GM19468 (cell line): ENCODE data around the gene KCNIP3.
"Not testable (repeated sequence)": the region's sequence is repeated elsewhere in the genome, so short reads cannot be mapped to it uniquely, and the experiment has no call there.

Experiments
- ATAC-seq: cut with Tn5 transposase; IDR thresholded peaks from one replicate; pipeline ENCODE4 v1.9.1; 2021; ENCODE audit warnings: mild to moderate bottlenecking, moderate library complexity, moderate number of reproducible peaks; ENCODE audit not compliant: unreplicated experiment; ENCODE audit errors: extremely low read depth

The KCNIP3 gene

GRCh38 chr2:95356821-95357700 lies 59.9 kb downstream of the KCNIP3 start:
- no peak for ATAC-seq

GRCh38 chr2:95357717-95358280 lies 60.7 kb downstream of the KCNIP3 start:
- ATAC-seq: no peak

GRCh38 chr2:95359031-95359430 lies 61.9 kb downstream of the KCNIP3 start:
- ATAC-seq: no peak

- ATAC-seq: no peak
Measured at GRCh38 chr2:95359501-95359930, 62.4 kb downstream of the KCNIP3 start.

- no peak for ATAC-seq
Measured at GRCh38 chr2:95361216-95361980, 64.3 kb downstream of the KCNIP3 start.

GRCh38 chr2:95362486-95362885 lies 65.3 kb downstream of the KCNIP3 start:
- ATAC-seq: no peak

- no peak for ATAC-seq
Measured at GRCh38 chr2:95366514-95366913, 69.4 kb downstream of the KCNIP3 start.

- no peak for ATAC-seq
Measured at GRCh38 chr2:95372216-95372829, 75.2 kb downstream of the KCNIP3 start.

- ATAC-seq: no peak
Measured at GRCh38 chr2:95372845-95373244, 75.7 kb downstream of the KCNIP3 start.

- no peak for ATAC-seq
Measured at GRCh38 chr2:95374029-95374428, 76.9 kb downstream of the KCNIP3 start.

- no peak for ATAC-seq
Measured at GRCh38 chr2:95374451-95374920, 77.3 kb downstream of the KCNIP3 start.

- ATAC-seq: no peak
Measured at GRCh38 chr2:95374921-95375471, 77.8 kb downstream of the KCNIP3 start.

GRCh38 chr2:95375532-95376150 lies 78.5 kb downstream of the KCNIP3 start:
- no peak for ATAC-seq

GRCh38 chr2:95376311-95377215 lies 79.4 kb downstream of the KCNIP3 start:
- ATAC-seq: no peak

GRCh38 chr2:95377216-95378123 lies 80.3 kb downstream of the KCNIP3 start:
- no peak for ATAC-seq

GRCh38 chr2:95378281-95378680 lies 81.1 kb downstream of the KCNIP3 start:
- not testable (repeated sequence) for ATAC-seq

- ATAC-seq: no peak
Measured at GRCh38 chr2:95379371-95379831, 82.3 kb downstream of the KCNIP3 start.

GRCh38 chr2:95380280-95380679 lies 83.1 kb downstream of the KCNIP3 start:
- ATAC-seq: no peak
